Measurements from ENCODE around the gene EN2. TPM values are rescaled to one million over a fixed set of nuclear protein-coding genes. Genes with fewer than 3 reads are reported as not detected.

EN2 gene
- polyA plus RNA-seq, 1 experiment, result not detected

DNA sequence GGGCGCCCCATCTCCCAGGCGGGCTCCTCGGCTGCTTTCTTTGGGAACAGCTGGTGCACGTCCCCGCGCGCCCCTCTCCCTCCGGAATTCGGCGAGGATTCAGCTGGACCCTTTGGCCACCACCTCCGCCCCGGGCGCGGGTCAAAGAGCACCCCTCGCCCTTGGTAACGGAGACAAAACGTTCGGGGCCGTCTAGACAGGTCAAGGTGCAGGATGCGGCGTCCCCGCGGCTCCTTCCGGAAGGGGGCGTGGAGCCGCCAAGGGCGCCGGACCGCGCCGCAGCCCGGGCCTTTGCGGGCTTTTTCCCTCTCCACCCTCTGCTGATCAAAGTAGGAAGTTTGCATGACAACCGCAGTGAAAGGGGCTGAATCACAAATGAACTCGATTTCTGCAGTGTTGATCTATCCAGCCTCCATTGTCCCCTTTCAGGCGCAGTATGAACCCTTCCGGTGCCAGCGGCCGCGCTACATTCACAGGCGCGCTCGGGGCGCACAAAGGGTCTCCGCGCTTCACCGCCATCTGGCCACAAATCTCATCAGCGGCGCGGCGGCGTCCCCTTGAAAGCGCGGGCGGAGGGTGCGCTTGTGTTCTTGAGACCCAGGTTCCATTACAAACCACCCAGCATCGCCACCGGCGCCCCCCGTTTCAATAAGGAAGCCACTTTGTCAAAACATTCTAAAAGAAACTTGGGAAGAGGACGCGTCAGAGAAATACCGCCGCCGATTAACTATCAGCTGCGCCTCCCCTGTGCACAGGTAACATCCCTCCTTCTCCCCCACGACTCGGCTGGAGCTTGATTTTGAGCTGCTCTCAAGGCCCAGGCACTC, 52.0 kb downstream of the EN2 start:
- H3K4me3 ChIP-seq (ENCODE audit: low read depth, low read length), result no peak overlapping the region
- CTCF ChIA-PET, result no interaction called here
- TF ChIP-seq, protein P1, sequence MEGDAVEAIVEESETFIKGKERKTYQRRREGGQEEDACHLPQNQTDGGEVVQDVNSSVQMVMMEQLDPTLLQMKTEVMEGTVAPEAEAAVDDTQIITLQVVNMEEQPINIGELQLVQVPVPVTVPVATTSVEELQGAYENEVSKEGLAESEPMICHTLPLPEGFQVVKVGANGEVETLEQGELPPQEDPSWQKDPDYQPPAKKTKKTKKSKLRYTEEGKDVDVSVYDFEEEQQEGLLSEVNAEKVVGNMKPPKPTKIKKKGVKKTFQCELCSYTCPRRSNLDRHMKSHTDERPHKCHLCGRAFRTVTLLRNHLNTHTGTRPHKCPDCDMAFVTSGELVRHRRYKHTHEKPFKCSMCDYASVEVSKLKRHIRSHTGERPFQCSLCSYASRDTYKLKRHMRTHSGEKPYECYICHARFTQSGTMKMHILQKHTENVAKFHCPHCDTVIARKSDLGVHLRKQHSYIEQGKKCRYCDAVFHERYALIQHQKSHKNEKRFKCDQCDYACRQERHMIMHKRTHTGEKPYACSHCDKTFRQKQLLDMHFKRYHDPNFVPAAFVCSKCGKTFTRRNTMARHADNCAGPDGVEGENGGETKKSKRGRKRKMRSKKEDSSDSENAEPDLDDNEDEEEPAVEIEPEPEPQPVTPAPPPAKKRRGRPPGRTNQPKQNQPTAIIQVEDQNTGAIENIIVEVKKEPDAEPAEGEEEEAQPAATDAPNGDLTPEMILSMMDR (IDR thresholded peaks at IDR 0.05; ENCODE audit: low read depth, low read length), result no peak
- peaks cover 50% of the 10 kb centered on the region for H3K27me3 ChIP-seq (ENCODE audit: control insufficient read depth, insufficient read depth, low read length)
- H3K9me3 ChIP-seq (ENCODE audit: control insufficient read depth, insufficient read depth, low read length), result no peaks in the 10 kb centered on the region; the same call in 1 of the 2 replicates
- H3K27ac ChIP-seq (ENCODE audit: low read depth, low read length), result no peak overlapping the region
- POLR2A ChIA-PET, result no interaction called here
- DNase-seq (ENCODE audit: low read depth, low spot score), result no peak

DNA sequence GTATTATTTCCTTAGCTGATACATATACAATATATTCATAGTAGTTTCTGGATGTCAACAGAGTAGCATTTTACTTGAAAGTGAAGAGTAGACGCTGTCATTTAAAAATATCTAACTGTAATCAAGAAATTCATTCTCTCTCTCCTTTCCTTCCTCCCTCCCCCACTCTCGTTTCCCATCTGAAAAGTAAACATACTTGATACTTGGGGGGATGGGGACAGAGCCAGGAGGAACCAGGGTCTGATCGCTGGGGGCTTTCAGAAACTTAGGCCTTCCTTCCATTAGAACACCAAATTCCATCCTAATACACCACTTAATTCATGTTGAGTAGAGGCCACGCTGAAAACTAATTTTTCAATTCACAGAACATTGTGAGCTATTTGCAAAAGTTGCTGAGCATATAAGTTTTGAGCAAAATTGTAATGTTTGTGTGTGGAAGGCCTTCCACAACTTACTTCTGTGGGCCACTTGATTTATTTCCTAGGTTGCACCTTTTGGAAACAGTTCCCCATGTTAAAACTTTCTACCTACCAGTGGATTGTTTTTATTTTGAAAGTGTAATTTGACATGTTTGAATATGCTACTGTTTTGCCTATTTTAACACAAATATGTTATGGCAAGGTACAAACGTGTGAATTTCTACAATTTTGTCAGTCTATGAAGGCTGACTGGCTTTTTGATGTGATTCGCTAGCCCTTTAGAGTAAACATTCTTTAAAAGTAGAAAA, 53.2 kb downstream of the EN2 start:
- no peak for DNase-seq (ENCODE audit: low read depth, low spot score)
- TF ChIP-seq, protein P1 (IDR thresholded peaks at IDR 0.05; ENCODE audit: low read depth, low read length), result no peak
- no peak overlapping the region for H3K27ac ChIP-seq (ENCODE audit: low read depth, low read length)
- H3K9me3 ChIP-seq (ENCODE audit: control insufficient read depth, insufficient read depth, low read length), result no peaks in the 10 kb centered on the region; the same call in 1 of the 2 replicates
- POLR2A ChIA-PET, result no interaction called here
- no peak overlapping the region for H3K4me3 ChIP-seq (ENCODE audit: low read depth, low read length)
- peaks cover 50% of the 10 kb centered on the region for H3K27me3 ChIP-seq (ENCODE audit: control insufficient read depth, insufficient read depth, low read length)
- CTCF ChIA-PET, result no interaction called here

DNA sequence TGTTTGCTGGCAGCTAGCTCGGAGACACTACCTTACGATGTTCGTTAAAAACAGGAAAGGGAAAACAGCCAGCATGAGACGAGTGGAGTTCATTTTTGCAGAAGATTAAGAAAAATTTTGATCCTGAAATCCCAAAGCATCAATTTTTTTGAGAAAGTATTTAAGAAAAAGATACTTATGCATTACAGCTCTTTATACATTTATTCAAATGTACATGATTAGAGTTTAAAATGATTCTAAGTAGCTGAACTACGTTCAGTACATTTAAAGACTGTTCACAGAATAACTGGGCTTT, 53.7 kb downstream of the EN2 start:
- Histone ChIP-seq H3K4me3 (ENCODE audit: low read depth, low read length) (no peak overlapping the region), H3K27ac (ENCODE audit: low read depth, low read length) (no peak overlapping the region), H3K9me3 (ENCODE audit: control insufficient read depth, insufficient read depth, low read length) (no peaks in the 10 kb centered on the region; the same call in 1 of the 2 replicates), H3K27me3 (ENCODE audit: control insufficient read depth, insufficient read depth, low read length) (peaks cover 46% of the 10 kb centered on the region)
- DNase-seq (ENCODE audit: low read depth, low spot score), result no peak
- TF ChIP-seq, protein P1 (IDR thresholded peaks at IDR 0.05; ENCODE audit: low read depth, low read length), result no peak
- POLR2A ChIA-PET, result no interaction called here
- CTCF ChIA-PET, result no interaction called here

DNA sequence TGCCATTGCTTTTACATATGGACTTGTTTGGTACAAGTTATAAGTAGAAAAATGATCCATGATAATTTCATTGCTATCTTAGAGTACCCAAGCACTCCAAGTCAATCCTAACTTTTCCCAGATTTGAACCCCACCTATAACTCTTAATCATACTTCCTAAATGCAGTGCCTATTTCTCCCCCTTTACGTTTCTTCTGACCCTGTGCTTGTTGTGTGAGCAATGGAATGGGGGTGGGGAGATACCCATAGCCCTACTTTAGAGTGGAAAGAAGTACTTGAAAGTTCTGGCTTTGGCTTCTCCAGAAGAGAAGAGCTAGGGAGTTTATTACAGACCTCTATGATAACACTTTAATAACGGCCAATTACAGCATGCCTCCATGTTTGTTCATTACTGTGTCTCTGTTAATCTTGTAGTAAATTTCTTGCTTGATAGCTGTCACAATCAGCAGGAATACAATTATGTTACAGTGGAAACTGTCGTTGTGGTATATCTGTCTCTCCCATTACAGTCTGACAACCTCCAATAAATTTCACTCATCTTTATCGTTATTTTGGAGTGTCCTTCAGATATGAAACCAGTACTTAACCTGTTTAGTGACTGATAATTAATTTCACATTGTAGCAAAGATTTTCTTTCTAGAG, 54.4 kb downstream of the EN2 start:
- CTCF ChIA-PET, result no interaction called here
- TF ChIP-seq, protein P1 (IDR thresholded peaks at IDR 0.05; ENCODE audit: low read depth, low read length), result no peak
- no peak overlapping the region for H3K27ac ChIP-seq (ENCODE audit: low read depth, low read length)
- DNase-seq (ENCODE audit: low read depth, low spot score), result no peak
- no peak overlapping the region for H3K4me3 ChIP-seq (ENCODE audit: low read depth, low read length)
- H3K9me3 ChIP-seq (ENCODE audit: control insufficient read depth, insufficient read depth, low read length), result no peaks in the 10 kb centered on the region; the same call in 1 of the 2 replicates
- POLR2A ChIA-PET, result no interaction called here
- H3K27me3 ChIP-seq (ENCODE audit: control insufficient read depth, insufficient read depth, low read length), result peaks cover 43% of the 10 kb centered on the region

Data from AG04450 (cell line).